ENCODE measurements around the gene SEZ6L2.
"Not testable (repeated sequence)": the region's sequence is repeated elsewhere in the genome, so short reads cannot be mapped to it uniquely, and the experiment has no call there.

SEZ6L2 gene

DNA sequence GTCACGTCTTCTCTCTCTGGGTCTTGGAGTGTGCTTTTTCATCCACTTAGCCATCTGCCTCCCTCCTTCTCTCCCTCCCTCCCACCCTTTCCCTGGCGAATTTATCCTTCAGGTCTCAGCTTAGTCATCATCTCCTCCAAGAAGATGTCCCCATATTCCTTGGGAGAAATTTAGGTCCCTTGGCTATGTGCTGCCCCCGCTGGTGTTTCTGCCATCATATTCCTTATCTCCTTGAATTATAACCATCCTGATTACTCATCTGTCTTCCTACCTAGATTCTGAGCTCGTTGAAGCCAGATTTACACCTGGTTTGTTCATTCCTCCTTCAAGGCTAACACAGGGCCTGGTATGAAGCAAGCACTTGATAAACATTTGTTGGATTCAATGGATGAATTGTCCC is 5.0 kb downstream of the SEZ6L2 start:
- H3K4me3 ChIP-seq (ENCODE audit: low read depth, low read length): no peak overlapping the region
- H3K27me3 ChIP-seq: no peaks in the 10 kb centered on the region
- TF ChIP-seq, protein P1, sequence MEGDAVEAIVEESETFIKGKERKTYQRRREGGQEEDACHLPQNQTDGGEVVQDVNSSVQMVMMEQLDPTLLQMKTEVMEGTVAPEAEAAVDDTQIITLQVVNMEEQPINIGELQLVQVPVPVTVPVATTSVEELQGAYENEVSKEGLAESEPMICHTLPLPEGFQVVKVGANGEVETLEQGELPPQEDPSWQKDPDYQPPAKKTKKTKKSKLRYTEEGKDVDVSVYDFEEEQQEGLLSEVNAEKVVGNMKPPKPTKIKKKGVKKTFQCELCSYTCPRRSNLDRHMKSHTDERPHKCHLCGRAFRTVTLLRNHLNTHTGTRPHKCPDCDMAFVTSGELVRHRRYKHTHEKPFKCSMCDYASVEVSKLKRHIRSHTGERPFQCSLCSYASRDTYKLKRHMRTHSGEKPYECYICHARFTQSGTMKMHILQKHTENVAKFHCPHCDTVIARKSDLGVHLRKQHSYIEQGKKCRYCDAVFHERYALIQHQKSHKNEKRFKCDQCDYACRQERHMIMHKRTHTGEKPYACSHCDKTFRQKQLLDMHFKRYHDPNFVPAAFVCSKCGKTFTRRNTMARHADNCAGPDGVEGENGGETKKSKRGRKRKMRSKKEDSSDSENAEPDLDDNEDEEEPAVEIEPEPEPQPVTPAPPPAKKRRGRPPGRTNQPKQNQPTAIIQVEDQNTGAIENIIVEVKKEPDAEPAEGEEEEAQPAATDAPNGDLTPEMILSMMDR (IDR thresholded peaks at IDR 0.05; ENCODE audit: low read depth, low read length): no peak
- no peaks in the 10 kb centered on the region for H3K9me3 ChIP-seq
- peaks cover 16% of the 10 kb centered on the region for H3K36me3 ChIP-seq
- no peak for DNase-seq
- peaks cover 10% of the 10 kb centered on the region for H3K4me1 ChIP-seq

DNA sequence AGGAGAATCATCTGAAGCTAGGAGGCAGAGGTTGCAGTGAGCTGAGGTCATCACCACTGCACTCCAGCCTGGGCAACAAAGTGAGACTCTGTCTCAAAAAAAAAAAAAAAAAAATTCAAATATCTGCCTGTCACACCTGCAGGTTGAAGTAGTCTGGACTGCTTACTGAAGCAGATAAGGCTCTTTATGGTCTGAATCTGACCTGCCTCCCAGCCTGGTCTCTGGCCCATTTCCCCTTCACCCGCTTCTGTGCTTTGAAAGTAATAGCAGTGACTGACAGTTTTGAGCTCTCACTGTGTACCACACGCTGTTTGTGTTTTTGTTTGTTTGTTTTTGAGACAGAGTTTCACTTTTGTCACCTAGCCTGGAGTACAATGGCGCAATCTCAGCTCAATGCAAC is 5.8 kb downstream of the SEZ6L2 start:
- Histone ChIP-seq H3K27me3 (no peaks in the 10 kb centered on the region), H3K9me3 (no peaks in the 10 kb centered on the region), H3K4me1 (peaks cover 10% of the 10 kb centered on the region), H3K36me3 (peaks cover 16% of the 10 kb centered on the region), H3K4me3 (ENCODE audit: low read depth, low read length) (no peak overlapping the region)
- TF ChIP-seq, protein P1 (IDR thresholded peaks at IDR 0.05; ENCODE audit: low read depth, low read length): no peak
- no peak for DNase-seq

DNA sequence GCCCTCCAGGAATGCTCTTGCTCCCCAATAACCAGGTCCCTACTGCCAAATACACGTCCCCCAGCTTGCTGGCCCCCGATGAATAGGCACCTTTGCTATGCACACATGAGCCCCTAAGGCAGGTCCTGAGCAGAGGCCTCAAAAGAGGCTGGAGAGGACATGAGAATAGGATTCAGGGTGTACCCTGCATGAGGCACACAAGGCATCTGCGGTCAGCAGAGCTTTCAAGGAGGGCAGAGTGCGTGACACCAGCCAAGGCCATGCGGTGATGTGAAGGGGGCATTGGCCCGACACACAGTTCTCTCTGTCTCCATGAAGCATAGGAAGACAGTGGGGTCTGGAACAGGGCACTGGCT is 6.9 kb downstream of the SEZ6L2 start:
- Histone ChIP-seq H3K4me1 (no peaks in the 10 kb centered on the region), H3K4me3 (ENCODE audit: low read depth, low read length) (no peak overlapping the region), H3K9me3 (no peaks in the 10 kb centered on the region), H3K27me3 (no peaks in the 10 kb centered on the region), H3K36me3 (peaks cover 16% of the 10 kb centered on the region)
- DNase-seq: no peak
- TF ChIP-seq, protein P1 (IDR thresholded peaks at IDR 0.05; ENCODE audit: low read depth, low read length): no peak

DNA sequence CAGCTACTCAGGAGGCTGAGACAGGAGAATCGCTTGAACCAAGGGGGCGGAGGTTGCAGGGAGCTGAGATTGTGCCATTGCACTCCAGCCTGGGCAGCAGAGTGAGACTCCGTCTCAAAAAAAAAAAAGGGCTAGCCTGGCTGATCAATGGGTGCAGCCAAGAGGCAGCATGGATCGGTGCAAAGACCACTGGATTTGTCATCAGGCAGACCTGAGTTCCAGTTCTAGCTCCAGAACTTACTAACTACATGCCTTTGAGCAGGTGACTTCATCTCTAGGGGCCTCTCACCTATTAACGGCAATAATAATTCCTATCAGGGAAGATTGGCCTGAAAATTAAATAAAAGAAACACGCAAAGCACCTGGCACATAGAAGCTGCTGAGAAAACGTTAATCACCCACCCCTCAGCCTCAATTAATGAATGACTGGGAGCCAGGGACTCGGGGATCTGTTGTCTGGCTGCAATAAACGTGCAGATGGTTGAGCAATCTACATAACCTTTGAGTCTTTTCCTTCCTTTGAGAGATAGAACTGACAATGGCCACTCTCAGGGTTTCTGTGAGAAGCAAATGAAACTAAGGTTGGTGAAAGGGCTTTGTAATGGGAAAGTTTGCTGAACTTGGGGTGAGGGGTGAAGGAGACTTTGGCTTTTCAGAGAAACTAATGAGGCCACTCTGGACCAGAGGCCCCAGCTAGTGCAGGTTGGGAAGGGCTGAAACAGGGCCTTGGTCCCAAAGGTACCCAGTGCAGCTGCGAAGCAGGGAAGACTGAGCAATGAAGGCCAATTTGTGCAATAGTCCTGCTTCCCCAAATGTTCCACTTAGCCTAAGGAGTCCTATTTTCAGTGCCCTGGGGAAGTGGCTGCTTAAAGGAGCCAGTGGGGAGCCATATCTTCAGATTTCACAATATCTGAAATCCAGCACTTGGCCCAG is 7.6 kb downstream of the SEZ6L2 start:
- H3K4me1 ChIP-seq: no peaks in the 10 kb centered on the region
- no peak overlapping the region for H3K4me3 ChIP-seq (ENCODE audit: low read depth, low read length)
- peaks cover 16% of the 10 kb centered on the region for H3K36me3 ChIP-seq
- H3K9me3 ChIP-seq: no peaks in the 10 kb centered on the region
- TF ChIP-seq, protein P1 (IDR thresholded peaks at IDR 0.05; ENCODE audit: low read depth, low read length): no peak
- DNase-seq: no peak
- no peaks in the 10 kb centered on the region for H3K27me3 ChIP-seq

DNA sequence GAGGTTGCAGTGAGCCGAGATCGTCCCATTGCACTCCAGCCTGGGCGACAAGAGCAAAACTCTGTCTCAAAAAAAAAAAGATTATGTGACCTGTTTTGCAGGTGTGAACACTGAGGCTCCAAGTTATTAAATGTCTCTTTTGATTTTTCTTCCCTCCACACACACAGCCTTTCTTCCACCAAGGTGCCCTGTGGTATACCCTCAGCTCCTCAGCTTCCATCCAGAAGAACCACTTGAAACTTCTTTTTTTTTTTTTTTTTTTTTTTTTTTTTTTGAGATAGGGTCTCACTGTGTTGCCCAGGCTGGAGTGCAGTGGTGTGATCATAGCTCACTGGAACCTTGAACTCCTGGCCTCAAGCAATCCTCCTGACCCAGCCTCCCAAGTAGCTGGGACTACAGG is 10.0 kb downstream of the SEZ6L2 start:
- not testable (repeated sequence) for H3K27me3 ChIP-seq; H3K4me1 ChIP-seq; H3K36me3 ChIP-seq; H3K4me3 ChIP-seq (ENCODE audit: low read depth, low read length); DNase-seq; H3K9me3 ChIP-seq

DNA sequence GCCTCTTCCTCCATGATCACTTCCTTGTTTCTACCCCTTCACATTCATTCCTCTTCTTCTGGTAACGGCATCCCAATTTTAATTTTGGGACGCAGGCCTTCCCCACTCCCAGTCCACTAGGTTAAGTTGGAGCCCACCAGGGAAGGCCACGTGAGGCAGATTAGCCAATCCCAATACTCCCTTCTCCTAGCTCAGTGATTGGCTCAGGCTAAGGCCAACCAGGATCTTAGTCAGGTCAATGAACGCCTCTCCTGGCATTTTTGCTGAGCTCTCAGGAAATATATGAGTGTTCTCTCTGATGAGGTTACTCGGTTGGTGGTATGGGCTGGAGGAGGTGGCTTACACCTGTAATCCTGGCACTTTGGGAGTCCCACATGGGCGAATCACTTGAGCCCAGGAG is 15.4 kb downstream of the SEZ6L2 start:
- no peaks in the 10 kb centered on the region for H3K4me1 ChIP-seq
- no peaks in the 10 kb centered on the region; the same call in 1 of the 2 replicates for H3K36me3 ChIP-seq
- H3K9me3 ChIP-seq: no peaks in the 10 kb centered on the region
- TF ChIP-seq, protein P1 (IDR thresholded peaks at IDR 0.05; ENCODE audit: low read depth, low read length): no peak
- no peaks in the 10 kb centered on the region for H3K27me3 ChIP-seq
- no peak for DNase-seq
- no peak overlapping the region for H3K4me3 ChIP-seq (ENCODE audit: low read depth, low read length)
